HG02981 (cell line): ENCODE data around the gene FLAD1.

Experiments used
- ATAC-seq: cut with Tn5 transposase; IDR thresholded peaks from one replicate; pipeline ENCODE4 v1.9.1; 2021; ENCODE audit warnings: mild to moderate bottlenecking, moderate library complexity; ENCODE audit not compliant: unreplicated experiment

The FLAD1 gene

DNA sequence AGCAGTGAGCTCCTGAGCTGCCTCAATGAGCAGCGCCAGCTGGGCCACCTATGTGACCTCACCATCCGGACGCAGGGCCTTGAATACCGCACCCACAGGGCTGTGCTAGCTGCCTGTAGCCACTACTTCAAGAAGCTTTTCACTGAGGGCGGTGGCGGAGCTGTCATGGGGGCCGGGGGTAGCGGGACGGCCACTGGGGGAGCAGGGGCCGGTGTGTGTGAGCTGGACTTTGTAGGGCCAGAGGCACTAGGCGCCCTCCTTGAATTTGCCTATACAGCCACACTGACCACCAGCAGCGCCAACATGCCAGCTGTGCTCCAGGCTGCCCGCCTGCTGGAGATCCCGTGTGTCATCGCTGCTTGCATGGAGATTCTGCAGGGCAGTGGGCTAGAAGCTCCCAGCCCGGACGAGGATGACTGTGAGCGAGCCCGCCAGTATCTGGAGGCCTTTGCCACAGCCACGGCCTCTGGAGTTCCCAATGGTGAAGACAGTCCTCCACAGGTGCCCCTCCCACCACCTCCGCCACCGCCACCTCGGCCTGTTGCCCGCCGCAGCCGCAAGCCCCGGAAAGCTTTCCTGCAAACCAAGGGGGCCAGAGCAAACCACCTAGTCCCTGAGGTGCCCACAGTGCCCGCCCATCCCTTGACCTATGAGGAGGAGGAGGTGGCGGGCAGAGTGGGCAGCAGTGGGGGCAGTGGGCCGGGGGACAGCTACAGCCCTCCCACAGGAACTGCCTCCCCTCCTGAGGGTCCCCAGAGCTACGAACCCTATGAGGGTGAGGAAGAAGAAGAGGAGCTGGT is 31.8 kb downstream of the FLAD1 start:
- no peak for ATAC-seq

DNA sequence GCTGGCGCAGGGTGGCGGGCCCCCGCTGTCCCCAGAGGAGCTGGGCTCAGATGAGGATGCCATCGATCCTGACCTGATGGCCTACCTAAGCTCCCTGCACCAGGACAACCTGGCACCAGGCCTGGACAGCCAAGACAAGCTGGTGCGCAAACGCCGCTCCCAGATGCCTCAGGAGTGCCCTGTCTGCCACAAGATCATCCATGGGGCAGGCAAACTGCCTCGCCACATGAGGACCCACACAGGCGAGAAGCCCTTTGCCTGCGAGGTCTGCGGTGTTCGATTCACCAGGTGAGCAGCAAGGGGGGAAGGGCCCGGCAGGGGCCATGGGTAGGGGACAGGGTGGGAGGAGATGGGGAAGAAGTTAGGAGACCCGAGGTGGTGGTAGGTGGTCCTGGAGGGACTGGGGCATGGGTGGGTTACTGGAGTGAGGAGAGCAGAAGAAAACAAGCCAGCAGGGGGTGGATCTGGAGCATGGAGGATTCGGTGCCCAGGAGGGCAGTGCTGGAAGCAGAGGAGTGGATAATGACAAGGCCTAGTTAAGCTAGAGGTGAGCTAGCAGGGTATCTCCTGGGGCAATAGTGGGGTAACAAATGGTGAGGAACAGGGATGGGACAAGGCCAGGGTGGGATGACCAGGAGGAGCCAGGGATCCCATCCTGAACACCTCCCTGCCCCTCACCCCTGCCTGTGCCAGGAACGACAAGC is 32.5 kb downstream of the FLAD1 start:
- no peak for ATAC-seq

DNA sequence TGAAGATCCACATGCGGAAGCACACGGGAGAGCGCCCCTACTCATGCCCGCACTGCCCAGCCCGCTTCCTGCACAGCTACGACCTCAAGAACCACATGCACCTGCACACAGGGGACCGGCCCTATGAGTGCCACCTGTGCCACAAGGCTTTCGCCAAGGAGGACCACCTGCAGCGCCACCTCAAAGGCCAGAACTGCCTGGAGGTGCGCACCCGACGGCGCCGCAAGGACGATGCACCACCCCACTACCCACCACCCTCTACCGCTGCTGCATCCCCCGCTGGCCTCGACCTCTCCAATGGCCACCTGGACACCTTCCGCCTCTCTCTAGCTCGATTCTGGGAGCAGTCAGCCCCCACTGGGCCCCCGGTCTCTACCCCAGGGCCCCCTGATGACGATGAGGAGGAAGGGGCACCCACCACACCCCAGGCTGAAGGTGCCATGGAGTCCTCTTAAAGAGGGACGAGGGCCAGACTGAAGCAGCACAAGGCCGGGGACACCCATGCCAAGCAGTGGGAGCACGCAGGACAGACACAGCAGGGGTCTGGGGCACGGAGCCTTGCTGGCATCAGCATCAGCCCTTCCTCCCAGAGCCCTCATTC is 33.2 kb downstream of the FLAD1 start:
- no peak for ATAC-seq

DNA sequence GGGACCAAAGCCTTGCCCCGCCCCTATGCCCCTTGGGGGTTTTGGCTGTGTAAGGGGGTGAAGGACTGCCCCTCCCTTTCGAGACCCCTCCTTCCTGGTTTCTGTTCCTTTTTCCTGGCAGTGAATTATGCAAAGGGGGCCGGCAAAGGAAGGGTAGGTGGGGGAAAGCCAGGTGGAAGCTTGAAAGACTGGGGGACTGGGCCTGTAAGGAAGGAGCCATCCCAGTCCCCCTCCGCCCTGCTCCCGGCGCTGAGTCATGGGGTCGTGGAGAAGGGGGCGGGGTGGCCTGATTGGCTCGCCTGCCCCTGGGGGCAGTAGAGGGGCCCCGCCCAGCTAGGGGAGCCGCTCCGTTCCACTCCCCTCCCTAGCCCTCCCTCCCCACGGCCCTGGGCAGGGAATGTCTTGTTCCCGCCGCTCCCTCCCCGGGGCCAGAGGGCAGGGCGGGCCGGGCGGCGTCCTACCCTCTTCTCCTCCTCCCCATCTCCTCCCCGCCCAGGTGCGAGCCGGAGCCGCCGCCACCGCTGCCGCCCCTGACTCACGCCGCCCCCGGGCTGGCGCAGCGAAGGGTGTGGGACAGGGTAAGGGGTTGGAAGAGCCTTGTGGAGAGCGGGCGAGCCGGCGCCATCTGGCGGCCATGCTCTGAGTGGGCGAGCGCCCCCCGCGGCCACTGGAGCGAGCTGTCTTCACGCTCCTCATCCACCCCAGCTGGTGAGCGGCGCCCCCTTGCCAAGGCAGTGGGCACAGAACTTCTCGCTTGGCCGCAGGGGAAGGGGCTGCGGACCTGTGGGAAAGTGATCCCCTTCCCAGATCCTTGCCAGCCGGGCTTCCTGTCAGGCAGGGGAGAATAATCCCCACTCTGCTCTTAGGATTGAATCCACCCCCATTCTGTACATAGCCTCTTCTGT is 34.1 kb downstream of the FLAD1 start:
- ATAC-seq, result peak; percentile 59

DNA sequence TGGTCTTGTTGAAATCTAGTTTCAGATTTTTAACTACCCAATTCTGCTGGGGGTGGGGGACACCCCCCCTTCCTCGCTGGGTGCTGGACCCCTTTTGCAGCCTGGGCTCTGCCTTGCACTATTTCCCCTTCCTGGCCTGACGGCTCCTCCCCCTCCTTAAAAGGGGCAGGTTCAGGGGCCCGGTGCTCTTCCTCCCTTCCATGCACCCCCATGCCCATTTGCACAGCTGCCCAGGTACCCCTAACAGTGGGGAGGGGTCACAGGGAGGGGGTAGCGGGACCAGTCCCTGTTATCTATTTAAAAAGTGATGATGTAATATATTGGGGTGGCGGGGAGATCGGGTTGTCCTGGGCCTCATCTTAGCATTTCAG is 34.8 kb downstream of the FLAD1 start:
- peak; percentile 28 for ATAC-seq

DNA sequence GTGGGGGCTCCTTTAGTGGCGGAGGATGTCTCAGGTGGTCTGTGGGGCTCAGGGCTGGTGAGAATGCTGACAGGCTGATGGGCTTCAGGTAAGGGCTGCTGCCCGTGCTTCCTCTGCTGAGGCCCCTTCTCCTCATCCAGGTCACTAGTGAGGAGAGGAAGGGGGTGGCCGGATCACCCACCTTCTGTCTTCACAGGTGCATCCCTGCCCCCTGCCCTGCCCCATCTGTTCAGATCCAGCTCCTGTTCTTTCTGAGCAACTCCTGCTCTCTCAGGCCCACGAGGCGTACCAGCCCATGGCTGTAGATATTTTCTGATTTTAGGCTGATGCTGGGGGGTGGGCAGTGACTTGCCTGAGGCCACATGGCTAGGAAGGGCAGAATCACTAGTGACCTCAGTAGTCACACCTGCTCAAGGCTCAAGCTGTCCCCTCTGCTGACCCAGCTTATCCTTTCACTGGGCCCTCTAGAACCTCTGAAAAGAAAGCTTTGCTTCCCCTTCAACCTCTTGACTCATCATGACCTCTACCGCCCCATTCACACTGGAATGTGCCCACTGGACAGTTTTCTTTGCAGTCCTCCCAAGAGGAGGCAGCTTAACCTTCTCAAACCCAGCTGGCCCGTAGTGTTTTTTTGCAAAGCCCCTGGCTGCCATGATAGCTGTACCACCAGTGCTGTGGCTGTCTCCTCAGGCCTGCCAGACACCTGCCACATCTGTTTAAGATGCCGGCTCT is 35.6 kb downstream of the FLAD1 start:
- ATAC-seq, result no peak

DNA sequence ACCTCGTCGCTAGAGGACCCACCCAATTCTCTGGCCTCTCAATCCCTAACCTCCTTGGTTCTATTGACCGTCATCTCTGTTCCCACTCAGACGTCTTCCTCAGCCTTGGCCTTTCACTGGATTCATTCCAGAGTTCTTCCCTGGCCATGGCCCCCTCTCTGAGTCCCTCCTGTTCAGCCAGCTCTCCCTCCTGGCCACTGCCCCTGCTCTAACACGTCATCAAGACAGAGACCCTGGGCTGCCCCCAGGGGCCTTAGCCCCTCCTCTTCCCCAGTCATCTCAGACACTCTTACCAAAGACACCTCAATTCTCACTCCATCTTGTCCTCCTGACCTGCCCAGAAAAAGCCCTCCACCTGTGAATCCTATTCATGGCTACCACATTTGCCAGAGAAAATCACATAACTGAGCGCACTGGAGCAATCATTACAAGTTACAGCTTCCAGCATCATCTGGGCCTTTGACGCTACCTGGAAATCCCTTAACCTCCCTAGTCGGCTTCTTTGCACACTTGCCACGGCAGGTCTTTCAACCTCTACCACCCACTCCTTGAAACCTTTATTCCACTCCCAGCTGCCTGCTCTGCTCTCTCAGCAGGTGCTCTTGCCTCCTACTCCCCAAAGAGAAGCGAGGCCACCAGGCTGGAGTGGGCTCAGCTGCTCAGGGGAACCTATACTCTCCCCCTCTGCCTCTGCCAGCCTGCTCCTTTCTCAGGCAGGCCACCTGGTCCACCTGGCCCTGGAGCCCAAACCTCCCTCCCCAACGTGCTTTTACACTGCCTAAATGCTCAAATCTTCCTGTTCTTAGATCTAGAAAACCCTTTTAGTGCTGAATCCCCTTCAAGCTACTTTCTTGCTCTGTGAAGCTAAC is 36.5 kb downstream of the FLAD1 start:
- no peak for ATAC-seq

DNA sequence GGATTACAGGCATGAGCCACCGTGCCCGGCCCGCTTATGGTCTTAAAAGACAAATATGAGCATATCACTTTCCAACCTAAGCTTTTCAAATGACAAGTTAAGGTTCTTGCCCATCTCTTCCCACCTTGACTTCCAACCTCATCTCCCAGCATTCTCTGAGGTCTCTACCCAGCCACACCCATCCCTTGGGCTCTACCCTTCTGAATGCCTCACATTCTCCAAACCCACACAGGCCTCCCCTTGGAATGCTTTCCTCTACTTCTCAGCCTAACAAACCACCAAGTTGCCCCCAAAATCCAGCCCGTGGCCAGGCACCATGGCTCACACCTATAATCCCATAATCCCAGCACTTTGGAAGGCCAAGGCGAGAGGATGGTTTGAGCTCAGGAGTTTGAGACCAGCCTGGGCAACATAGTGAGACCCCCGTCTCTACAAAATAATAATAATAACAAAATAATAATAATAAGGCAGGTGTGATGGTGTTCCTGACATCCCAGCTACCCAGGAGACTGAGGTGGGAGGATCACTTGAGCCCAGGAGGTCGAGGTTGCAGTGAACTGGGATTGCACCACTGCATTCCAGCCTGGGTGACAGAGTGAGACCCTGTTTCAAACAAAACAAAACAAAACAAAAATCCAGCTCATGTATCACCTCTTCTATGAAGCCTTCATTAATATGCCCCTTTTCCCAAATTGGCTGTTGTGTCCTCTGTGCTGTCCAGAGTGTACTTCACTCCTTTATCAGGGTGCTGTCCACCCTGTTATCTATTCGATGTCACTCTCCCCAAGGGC is 39.2 kb downstream of the FLAD1 start:
- no peak for ATAC-seq

DNA sequence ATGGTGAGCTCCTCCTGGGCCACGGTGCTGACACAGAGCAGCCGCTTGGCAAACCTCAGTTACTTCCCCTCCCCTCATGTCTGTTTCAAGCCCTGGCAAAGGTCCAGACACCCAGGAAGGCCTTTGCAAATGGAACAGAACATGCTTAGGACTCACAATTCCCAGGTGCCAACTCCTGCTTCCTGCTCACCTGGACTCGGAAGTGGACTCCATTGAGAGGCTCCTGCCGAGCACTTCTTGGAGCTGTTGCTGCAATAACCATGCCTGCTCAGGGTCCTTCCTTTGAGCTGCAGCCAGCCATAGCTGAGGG is 39.7 kb downstream of the FLAD1 start:
- ATAC-seq, result no peak

DNA sequence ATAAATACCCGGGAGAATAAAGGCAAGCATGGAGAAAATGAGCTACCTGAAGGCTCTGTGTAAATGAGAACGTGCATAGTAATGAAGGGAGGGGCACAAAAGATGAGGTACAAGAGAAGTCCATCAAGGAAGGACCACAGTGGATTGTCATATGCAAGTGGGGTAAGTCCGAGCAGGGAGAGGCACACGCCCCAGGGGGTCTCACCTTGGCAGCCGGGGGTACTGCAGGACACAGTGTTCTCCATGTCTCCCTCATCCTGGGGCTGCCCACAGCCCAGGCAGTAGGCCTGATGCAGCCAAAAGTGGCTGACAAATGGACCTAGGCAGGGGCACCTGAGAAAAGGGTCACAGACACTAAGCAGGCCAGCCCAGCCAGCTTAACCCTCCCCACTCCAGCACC is 40.5 kb downstream of the FLAD1 start:
- ATAC-seq, result no peak

DNA sequence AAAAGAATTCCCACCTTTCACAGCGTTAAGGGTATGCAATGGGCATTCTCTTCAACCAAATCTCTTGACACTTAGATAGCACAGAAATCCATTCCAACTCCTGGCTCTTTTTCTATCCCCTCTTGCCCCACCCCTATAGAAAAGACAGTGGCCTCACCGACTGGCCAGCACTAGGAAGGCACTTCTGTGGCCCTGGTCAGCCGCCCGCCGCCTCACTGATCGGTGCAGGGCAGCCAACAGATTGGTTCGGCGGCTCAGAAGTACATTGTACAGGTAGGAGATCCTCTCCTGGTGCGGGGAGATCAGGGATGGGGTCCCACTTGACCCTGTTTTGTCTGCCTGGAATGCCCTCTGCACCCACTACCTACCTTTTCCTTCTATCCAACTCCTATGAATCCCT is 41.2 kb downstream of the FLAD1 start:
- no peak for ATAC-seq

DNA sequence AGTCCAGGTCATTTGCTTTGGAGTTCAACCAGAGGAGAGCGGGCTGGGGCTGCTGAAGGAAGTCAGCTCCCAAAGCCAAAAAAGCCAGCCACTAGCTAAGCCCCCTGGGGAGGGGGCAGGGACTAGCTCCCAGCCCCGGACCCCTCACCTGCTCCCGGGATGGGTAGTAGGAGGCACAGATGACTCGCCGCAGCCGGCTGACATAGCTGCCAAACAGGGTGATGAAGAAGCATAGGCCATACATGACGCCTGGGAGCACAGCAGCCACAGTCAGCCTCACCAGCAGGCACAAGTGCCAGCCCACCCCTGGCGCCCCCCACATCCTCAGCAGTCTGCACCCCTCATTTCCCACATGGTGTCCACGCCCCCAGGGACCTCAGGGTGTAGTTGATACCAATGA is 43.0 kb downstream of the FLAD1 start:
- ATAC-seq, result no peak

DNA sequence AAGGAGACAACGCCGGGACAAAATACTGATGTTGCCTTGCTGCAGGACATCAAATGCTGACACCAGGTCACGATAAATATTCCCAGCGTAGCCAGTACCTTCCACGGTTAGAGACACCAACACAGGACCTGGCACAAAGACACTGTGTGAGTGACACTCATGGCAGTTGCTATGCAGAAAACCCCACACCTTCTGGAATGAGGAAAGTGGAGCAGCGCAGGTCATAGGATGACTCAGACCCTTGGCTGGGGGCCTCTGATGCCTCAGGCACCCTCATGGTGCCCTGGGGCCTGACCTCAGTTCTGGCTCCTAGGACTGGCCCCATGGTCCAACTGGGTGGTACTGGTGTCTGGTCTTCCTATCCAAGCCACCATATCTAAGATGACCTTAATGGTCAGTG is 43.4 kb downstream of the FLAD1 start:
- ATAC-seq, result no peak

DNA sequence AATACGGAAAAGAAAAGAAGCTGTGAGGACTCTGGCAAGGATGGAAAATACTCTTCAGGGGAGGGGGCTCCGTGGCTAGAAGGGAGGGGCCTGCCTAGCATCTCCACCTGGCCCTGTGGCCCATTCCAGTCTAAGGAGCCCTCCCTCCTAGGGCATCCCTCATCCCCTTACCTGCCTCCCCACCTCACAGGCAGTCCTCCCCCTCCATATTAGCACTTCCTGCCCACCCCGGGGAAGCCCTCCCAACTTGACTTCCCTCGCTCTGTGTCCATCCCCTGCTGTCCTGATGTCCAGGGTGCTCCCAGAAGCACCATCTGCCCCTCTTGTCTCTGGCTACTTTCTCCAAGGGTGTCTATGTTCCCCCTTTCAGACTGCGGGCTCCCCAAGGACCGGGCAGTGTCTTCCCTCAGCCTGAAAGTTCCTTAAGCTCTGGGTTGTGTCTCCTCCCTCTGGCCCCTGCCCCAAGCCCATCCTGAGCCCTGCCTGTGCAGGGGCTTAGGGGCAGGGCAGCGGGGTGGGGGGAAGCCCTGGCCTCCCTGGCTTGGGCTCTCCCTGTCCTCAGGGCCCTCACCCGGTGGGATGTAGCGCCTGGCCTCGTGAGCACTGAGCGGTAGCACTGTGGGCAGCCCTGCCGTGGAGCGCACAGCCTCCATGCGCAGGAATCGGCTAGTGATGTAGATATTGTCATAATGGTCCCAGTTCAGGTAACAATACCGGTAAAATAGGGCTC is 46.5 kb downstream of the FLAD1 start:
- ATAC-seq, result no peak

DNA sequence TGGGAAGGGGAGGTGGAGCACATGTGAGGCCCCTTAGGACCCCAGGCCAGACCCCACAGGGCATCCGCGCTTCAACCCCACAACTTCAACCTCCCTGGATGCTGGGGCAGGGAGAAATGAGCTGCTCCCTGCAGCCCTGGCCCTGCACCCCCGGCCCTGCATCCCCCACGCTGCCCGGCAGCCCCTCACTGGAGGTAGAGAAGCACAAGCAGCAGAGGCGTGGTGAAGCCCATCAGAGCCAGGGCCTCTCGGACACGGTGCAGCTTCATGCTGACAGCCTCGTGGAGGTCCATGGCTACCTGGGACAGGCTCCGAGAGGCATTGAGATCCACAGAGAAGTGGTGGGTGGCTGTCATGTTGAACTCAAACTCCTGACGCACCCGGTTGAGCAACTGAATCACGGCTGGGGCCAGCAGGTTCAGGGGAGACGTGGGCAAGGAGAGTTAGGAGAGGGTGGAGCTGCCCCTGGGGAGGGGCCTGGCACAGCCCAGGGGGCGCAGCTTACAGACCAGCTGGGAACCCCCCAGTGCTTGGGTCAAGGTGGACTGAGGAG is 47.2 kb downstream of the FLAD1 start:
- no peak for ATAC-seq

DNA sequence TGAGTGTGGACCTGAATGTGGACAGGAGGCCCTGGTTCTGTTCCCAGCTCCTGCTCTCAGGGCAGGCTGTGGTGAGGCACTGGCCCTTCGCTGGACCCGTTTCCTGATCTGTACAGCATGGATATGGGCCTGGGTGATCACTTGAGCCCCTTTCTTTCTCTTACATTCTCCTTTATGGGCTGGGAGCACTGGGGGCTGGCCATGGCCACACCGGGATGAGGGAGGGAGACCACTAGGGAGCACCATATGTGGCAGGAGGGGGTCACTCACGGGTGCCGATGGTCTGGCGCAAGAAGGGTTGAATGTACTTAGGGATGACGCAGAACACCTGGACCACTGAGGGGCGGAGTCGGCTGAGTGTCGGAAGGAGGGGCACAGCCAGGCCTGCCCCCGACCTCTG is 47.8 kb downstream of the FLAD1 start:
- ATAC-seq, result no peak

DNA sequence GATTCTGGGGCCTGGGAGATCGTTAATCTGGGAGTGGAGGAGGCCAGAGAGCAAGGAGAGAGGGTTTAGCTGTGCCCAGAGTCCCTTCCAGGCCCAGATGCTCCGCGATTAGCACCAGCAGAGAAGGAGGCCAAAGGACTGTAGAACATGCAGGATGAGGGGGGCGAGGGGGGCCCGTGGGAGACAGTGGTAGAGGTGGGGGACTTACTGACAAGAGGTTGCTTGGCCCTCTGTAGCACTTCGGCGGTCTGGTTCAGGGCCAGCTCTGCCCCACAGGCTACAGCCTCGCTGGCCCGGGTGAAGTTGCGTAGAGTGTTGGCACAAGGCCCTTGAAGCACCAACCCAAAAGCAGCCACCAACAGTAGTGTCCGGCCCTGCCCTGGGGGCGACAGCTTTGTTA is 49.7 kb downstream of the FLAD1 start:
- ATAC-seq, result no peak

DNA sequence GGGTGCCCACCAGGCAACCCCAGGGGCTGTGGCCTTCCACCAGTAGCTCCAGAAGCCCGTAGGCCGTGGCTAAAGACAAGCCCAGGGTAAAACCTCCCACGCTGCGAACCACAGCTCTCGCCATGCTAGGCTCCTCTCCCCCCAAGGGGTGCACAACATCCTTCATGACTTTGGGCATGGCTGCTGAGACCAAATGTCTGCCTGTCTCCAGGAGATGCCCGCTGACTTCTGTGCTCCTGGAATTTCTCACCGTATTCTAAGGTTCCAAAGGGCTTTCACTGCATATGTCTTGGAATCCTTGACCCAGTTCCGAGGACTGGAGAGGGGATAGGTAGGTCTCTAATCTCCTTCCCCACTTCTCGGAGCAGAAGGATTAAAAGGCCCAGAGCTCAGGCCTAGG is 50.4 kb downstream of the FLAD1 start, which contains the start of the genes DCST1 and DCST2:
Gene DCST1, plus strand, starts transcription at position 301 of the 400 bp plus-strand sequence. CDS start 213 bp downstream, outside the sequence.
Gene DCST2, minus strand, starts transcription at position 258 of the 400 bp plus-strand sequence. Its CDS starts 80 bp downstream, at position 178.
- no peak for ATAC-seq
